Measurements from ENCODE around the gene LIPI. TPM values are rescaled to one million over a fixed set of nuclear protein-coding genes. Genes with fewer than 3 reads are reported as not detected.
"Not testable (repeated sequence)": the region's sequence is repeated elsewhere in the genome, so short reads cannot be mapped to it uniquely, and the experiment has no call there.

Gene LIPI
- total RNA-seq, 2 donors from 2014 or later: not detected

DNA sequence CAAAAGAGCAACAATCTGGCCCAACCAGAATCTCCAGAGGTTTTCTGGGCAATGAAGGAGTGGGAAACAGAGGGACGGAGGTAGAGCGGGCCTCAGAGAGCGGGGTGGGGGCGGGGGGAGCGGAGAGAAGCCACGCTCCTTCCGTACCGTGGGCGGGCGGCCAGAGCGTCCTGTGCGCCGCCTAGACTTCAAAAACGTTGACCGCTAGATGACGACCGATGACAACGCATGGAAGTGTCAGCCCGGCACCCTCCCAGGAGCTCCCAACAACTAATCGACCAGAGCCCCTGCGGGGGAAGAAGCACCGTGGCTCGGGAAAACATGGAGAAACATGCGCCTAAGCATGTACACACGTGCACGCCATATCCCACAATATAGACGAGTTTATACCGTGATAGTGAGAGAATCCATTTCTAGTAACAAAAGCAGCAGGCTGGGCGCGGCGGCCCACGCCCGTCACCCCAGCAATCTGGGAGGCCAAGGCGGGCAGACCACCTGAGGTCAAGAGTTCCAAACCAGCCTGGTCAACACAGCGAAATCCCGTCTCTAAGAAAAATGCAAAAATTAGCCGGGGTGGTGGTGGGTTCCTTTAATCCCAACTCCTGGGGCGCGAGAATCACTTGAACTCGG, 131.9 kb downstream of the LIPI start:
- Mint-ChIP-seq H3K9me3 (peaks cover 4 to 14% of the 10 kb centered on the region in 2 donors), H3K36me3 (ENCODE audit: insufficient read depth in 2 of 2) (peaks cover 2 to 5% of the 10 kb centered on the region in 2 donors), H3K27me3 (ENCODE audit: low read depth) (no peaks in the 10 kb centered on the region), H3K4me3 (no peak overlapping the region), H3K27ac (peak overlapping the region; percentile 58), H3K4me1 (ENCODE audit: low read depth) (peaks cover 18% of the 10 kb centered on the region)
- ATAC-seq (replicated peaks in 1 of 2) (no peak), DNase-seq (no peak)

DNA sequence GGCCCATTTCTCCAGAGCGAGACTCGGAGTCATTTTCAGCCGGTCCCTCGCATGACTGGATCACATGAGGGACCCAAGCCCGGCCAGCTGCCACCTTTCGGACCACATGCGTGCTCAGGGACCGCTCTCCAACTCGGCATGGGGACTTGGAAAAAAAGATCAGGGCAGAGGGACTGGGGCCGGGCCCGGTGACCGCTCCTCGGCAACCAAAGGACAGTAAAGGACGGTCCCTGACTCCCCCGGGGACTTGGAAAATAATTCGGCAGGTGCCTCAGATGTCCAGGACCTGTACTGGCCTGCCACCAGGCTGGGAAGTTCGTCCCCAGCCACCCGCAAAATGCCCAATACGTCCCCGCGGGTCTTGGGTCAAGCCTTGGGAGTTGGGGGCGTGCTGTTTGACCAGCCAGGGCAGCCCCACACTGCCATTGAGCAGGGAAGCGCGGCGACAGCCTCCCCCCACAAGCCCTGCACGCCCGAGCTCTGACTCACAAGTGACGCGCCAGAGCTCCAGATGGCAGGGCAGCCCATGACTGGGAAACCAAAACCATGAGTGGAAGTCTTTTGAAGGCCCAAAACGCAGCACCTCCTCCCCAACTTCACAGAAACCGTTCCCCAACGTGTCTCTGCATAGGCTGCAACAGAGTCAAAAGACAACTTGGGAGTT, 134.5 kb downstream of the LIPI start:
- Mint-ChIP-seq H3K27me3 (ENCODE audit: low read depth) (no peaks in the 10 kb centered on the region), H3K36me3 (ENCODE audit: insufficient read depth in 2 of 2) (peaks cover 0 to 5% of the 10 kb centered on the region in 2 donors), H3K9me3 (peaks cover 4 to 9% of the 10 kb centered on the region in 2 donors), H3K4me3 (peak overlapping the region in 1 of 2 donors; percentile 83), H3K27ac (no peak overlapping the region), H3K4me1 (ENCODE audit: low read depth) (peaks cover 21% of the 10 kb centered on the region)
- DNase-seq: peak in 1 of 2 donors; percentile 67
- peak; percentile 53 to 94 for ATAC-seq (replicated peaks in 1 of 2)

DNA sequence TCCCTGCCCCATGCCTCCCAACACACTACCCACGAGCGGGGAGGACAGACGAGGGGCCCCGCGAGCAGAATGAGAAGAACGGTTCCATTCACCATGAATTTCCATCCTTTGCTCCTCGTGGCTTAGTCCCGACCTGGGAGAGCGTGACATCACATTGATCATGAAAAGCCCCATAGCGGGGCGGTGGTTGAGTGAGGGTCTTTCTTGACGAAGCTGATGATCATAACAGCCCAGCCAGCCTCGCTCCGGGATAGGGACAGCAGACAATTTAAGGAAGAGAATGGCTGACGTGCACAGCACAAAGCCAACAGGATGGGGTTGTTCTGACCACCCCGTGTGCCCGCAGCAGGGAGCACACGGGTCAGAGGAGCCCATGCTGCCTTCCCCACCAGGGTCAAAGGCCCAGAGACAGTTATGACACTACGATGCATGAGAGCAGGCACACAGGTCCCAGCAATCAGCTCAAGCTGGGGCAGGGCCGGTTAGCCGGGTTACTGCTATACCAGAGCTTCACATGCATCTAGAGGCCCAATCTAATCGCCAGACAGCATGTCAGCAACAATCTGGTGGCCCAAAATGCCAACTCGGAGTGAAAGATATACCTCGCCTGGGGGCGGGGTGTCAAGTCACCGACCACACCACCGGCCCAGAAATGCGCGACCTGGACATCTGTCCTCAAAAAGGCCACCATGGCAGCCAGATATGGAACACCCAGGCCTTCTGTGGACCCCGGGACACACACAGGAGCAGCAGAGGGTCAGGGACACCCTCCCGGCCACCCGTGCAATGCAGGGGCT, 135.2 kb downstream of the LIPI start:
- Mint-ChIP-seq H3K36me3 (ENCODE audit: insufficient read depth in 2 of 2) (peaks cover 0 to 5% of the 10 kb centered on the region in 2 donors), H3K27ac (no peak overlapping the region), H3K9me3 (peaks cover 4 to 8% of the 10 kb centered on the region in 2 donors), H3K27me3 (ENCODE audit: low read depth) (no peaks in the 10 kb centered on the region), H3K4me3 (no peak overlapping the region), H3K4me1 (ENCODE audit: low read depth) (peaks cover 20% of the 10 kb centered on the region)
- ATAC-seq (replicated peaks in 1 of 2) (no peak), DNase-seq (no peak)

DNA sequence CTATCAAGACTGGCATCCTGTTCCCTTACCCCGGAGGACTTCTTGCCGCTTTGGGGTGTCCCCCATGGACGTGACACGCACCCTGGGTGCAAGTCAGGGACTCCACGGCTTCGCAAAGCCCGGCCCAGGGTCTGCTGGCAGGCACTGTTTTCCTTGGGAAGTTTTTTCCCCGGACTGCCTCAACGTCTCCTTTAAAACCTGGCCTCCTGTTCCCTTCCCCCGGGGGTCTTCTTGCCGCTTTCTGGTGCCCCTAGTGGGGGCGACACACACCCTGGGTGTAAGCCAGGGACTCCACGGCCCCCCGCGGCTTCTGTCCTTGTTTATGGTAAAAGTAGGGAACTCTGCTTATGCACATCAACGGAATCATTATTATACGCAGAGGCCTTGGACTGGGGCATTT, 136.6 kb downstream of the LIPI start:
- DNase-seq (no peak), ATAC-seq (replicated peaks in 1 of 2) (no peak)
- H3K36me3 Mint-ChIP-seq (ENCODE audit: insufficient read depth in 2 of 2): peaks cover 0 to 5% of the 10 kb centered on the region in 2 donors
- no peak overlapping the region for H3K27ac Mint-ChIP-seq
- peaks cover 4 to 7% of the 10 kb centered on the region in 2 donors for H3K9me3 Mint-ChIP-seq
- H3K4me1 Mint-ChIP-seq (ENCODE audit: low read depth): peaks cover 16% of the 10 kb centered on the region
- H3K4me3 Mint-ChIP-seq: no peak overlapping the region
- no peaks in the 10 kb centered on the region for H3K27me3 Mint-ChIP-seq (ENCODE audit: low read depth)

DNA sequence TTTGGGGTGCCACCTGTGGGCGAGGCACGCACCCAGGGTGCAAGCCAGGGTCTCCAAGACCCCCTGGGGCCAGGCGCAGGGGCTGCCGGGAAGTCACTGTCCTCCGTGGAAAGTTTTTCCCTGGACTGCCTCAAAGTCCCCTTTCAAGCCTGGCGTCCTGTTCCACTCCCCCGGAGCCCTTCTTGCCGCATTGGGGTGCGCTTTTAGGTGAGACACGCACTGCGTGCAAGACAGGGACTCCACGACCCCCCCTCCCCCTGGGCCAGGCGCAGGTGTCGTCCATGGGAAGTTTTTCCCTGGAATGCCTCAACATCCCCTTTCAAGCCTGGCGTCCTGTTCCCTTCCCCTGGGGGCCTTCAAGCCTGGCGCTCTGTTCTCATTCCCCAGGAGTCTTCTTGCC, 137.1 kb downstream of the LIPI start:
- no peak for DNase-seq
- H3K4me3 Mint-ChIP-seq: no peak overlapping the region
- peaks cover 4 to 6% of the 10 kb centered on the region in 2 donors for H3K9me3 Mint-ChIP-seq
- peaks cover 0 to 5% of the 10 kb centered on the region in 2 donors for H3K36me3 Mint-ChIP-seq (ENCODE audit: insufficient read depth in 2 of 2)
- H3K27me3 Mint-ChIP-seq (ENCODE audit: low read depth): no peaks in the 10 kb centered on the region
- no peak for ATAC-seq (replicated peaks in 1 of 2)
- H3K27ac Mint-ChIP-seq: no peak overlapping the region
- peaks cover 16% of the 10 kb centered on the region for H3K4me1 Mint-ChIP-seq (ENCODE audit: low read depth)

DNA sequence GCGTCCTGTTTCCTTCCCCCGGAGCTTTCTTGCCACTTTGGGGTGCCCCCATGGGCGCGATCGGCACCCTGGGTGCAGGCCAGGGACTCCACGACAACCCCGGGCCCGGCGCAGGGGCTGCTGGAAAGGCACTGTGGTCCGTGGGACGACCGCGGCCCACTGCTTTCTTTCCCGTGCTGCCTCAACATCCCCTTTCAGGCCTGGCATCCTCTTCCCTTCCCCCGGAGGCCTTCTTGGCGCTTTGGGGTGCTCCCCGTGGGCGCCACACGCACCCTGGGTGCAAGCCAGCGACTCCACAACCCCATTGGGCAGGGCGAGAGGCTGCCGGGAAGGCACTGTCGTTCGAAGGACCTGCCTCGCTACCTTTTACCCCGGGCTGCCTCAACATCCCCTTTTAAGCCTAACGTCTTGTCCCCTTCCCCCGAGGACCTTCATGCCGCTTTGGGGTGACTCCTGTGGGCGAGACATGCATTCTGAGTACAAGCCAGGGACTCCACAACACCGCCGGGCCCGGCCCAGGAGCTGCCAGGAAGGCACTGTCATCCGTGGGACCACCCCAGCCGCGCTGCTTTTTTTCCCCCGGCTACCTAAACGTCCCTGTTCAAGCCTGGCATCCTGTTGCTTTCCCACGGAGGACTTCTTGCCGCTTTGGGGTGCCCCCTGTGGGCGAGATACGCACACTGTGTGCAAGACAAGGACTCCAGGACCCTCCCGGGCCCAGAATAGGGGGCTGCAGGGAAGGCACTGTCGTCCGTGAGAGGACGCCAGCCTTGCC, 137.8 kb downstream of the LIPI start:
- no peak for ATAC-seq (replicated peaks in 1 of 2)
- no peak overlapping the region for H3K4me3 Mint-ChIP-seq
- H3K36me3 Mint-ChIP-seq (ENCODE audit: insufficient read depth in 2 of 2): peaks cover 0 to 5% of the 10 kb centered on the region in 2 donors
- DNase-seq: no peak
- H3K27ac Mint-ChIP-seq: no peak overlapping the region
- no peaks in the 10 kb centered on the region for H3K27me3 Mint-ChIP-seq (ENCODE audit: low read depth)
- H3K9me3 Mint-ChIP-seq: peaks cover 4% of the 10 kb centered on the region in 2 donors
- peaks cover 17% of the 10 kb centered on the region for H3K4me1 Mint-ChIP-seq (ENCODE audit: low read depth)

DNA sequence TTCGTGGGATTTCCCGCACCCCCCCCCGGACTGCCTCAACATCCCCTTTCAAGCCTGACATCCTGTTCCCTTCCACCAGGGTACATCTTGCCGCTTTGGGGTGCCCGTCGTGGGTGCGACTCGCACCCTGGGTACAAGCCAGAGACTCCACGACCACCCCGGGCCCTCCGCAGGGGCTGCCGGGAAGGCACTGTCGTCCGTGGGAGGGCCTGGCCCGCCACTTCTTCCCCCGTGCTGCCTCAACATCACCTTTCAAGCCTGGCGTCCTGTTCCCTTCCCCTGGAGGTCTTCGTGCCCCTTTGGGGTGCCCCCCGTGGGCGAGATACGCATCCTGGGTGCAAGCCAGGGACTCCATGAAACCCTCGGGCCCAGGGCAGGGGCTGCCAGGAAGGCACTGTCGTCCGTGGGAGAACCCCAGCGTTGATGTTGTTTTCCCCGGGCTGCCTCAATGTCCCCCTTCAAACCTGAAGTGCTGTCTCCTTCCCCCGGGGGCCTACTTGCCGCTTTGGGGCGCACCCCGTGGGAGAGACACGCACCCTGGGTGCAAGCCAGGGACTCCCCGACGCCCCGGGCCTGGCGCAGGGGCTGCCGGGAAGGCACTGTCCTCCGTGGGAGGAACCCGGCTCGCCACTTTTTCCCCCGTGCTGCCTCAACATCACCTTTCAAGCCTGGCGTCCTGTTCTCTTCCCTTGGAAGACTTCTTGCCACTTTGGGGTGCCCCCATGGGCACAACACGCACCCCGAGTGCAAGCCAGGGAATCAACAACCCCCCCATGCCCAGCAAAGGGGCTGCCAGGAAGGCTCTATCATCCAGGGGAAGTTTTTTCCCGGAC, 138.6 kb downstream of the LIPI start:
- Mint-ChIP-seq H3K36me3 (ENCODE audit: insufficient read depth in 2 of 2) (peaks cover 0 to 5% of the 10 kb centered on the region in 2 donors), H3K4me3 (no peak overlapping the region), H3K4me1 (ENCODE audit: low read depth) (peaks cover 26% of the 10 kb centered on the region), H3K27me3 (ENCODE audit: low read depth) (no peaks in the 10 kb centered on the region), H3K27ac (no peak overlapping the region), H3K9me3 (peaks cover 4% of the 10 kb centered on the region in 2 donors)
- DNase-seq (no peak), ATAC-seq (replicated peaks in 1 of 2) (no peak)

DNA sequence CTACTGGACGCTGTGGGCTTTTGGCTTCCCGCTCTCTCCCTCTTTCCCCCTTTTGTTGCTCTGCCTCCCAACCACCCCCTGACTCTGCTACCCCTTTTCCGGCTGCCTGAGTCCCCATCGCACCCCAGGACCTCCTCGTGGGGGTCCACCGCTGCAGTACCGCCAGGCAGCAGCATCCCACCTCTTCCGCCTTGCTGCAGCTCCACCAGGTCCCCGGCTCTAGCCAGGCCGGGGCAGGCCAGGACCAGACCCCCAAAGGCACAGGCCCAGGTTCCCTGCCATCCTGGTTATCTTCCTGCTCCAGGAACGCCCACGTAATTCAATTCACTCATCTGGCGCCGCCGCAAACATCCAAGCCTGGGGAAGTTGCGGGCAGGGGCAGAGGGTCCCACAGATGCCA, 139.8 kb downstream of the LIPI start:
- Mint-ChIP-seq H3K27ac (no peak overlapping the region), H3K36me3 (ENCODE audit: insufficient read depth in 2 of 2) (no peaks in the 10 kb centered on the region), H3K4me1 (ENCODE audit: low read depth) (peaks cover 20% of the 10 kb centered on the region), H3K9me3 (no peaks in the 10 kb centered on the region), H3K4me3 (no peak overlapping the region), H3K27me3 (ENCODE audit: low read depth) (no peaks in the 10 kb centered on the region)
- DNase-seq (no peak), ATAC-seq (replicated peaks in 1 of 2) (no peak)

DNA sequence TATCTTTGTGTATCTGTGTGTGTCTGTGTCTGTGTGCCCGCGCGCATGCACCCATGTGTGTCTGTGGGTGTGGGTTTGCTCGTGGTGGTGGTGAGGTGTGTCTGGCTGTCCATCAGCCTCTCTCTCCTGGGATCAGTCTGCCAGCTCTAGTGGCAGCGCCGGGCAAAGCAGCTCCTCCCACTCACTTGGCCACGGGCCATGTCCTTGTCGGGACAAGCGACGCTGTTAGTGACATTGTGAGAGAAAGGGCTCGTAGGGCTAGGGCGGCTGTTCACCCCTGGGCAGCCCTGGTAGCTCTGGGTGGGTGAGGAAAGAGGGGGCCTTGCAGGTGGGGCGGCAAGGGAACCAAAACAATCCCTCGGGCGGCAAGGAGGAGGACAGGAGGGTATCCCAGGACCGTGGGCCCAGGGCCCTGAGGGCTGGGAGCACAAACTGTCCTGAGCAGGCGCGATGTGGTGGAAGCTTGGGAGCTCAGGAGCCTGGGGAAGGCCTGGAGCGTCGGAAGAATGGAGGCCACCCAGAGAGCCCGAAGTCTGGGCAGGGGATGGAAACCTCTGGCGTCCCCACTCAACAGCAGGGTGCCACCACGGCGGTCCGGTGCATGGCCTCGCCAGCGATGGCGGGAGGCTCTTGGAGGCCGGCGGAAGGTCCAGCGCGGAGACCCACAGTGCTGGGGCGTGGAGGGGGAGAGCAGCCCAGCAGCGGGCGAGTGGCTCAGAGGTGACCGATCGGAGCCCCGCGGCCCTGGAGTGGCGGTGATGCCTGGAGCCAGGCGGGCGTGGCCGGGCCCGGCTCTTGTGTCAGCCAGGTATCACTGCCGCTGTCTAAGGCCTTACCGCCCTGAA, 140.5 kb downstream of the LIPI start:
- Mint-ChIP-seq H3K36me3 (ENCODE audit: insufficient read depth in 2 of 2) (no peaks in the 10 kb centered on the region), H3K4me3 (no peak overlapping the region), H3K4me1 (ENCODE audit: low read depth) (peaks cover 19% of the 10 kb centered on the region), H3K9me3 (no peaks in the 10 kb centered on the region), H3K27me3 (ENCODE audit: low read depth) (no peaks in the 10 kb centered on the region), H3K27ac (no peak overlapping the region)
- ATAC-seq (replicated peaks in 1 of 2) (no peak), DNase-seq (no peak)

DNA sequence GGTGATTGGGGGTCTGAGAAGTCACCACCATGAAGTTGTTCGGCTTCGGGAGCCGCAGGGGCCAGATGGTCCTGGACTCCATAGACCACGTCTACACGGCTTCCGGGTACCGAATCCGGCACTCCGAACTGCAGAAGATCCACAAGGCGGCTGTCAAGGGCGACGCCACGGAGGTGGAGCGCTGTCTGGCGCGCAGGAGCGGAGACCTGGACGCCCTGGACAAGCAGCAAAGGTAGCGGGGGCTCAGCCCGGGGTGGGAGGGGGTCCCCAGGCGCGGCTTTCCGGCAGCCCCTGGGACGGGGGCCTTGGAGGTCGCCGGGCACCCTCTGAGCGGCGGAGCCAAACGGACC, 146.5 kb downstream of the LIPI start:
- ATAC-seq (replicated peaks in 1 of 2) (peak in 1 of 2 donors; percentile 72), DNase-seq (peak in 1 of 2 donors; percentile 78)
- H3K9me3 Mint-ChIP-seq: no peaks in the 10 kb centered on the region
- H3K4me3 Mint-ChIP-seq: peak overlapping the region; percentile 25 to 98
- H3K27me3 Mint-ChIP-seq (ENCODE audit: low read depth): no peaks in the 10 kb centered on the region
- H3K27ac Mint-ChIP-seq: no peak overlapping the region
- peaks cover 16% of the 10 kb centered on the region for H3K4me1 Mint-ChIP-seq (ENCODE audit: low read depth)
- peaks cover 0 to 2% of the 10 kb centered on the region in 2 donors for H3K36me3 Mint-ChIP-seq (ENCODE audit: insufficient read depth in 2 of 2)

DNA sequence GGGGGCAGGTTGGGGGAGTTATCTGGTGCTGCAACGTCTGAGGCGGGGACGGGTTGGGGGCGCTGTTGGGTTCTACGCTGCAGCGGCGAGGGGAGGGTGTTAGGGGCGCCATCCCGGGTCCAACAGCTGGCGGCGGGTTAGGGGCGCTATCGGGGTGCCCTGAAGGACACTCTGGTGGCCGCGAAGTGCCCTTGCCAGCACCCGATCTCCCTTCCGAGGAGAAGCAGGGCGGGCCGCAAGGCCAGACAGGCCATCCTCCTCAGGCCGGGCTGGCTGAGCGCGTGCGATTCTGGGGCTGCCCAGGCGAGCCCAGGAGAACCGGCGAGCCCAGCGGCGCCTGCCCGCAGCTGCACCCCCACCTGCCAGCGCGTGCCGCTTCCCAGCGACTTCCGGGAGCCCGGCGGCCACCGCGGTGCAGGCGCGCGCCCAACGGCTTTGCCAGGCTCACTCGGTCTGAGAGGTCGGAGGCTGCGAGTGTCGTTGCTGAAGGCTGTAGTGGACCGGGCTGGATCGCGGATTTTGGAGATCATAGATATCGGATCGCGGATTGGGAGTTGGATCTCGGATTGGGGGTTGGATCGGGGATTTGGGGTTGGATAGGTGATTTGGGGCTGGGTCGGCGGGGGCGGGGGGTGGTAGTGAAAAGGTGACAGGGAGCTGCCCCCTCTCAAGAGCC, 147.0 kb downstream of the LIPI start:
- DNase-seq (peak in 1 of 2 donors; percentile 86), ATAC-seq (replicated peaks in 1 of 2) (peak in 1 of 2 donors; percentile 96)
- not testable (repeated sequence) for H3K9me3 Mint-ChIP-seq; H3K36me3 Mint-ChIP-seq (ENCODE audit: insufficient read depth in 2 of 2); H3K27ac Mint-ChIP-seq; H3K27me3 Mint-ChIP-seq (ENCODE audit: low read depth)
- Mint-ChIP-seq H3K4me1 (ENCODE audit: low read depth) (peaks cover 16% of the 10 kb centered on the region), H3K4me3 (peak overlapping the region; percentile 25 to 98)
